OCI-LY1 (cell line): ENCODE measurements around the gene ZIC1.

ENCODE experiments used
- H2AFZ ChIP-seq: fragments of 200-600 bp; sonication (generic), shearing (Covaris generic); 2 replicates; pipeline ENCODE4 v1.6.0; 2014; ENCODE audit warnings: antibody characterized with exemption, mild to moderate bottlenecking, low read length
- H3F3A ChIP-seq: fragments of 200-600 bp; sonication (generic), shearing (Covaris generic); 2 replicates; pipeline ENCODE4 v1.6.0; 2014; ENCODE audit warnings: mild to moderate bottlenecking, antibody characterized with exemption, low read length, moderate library complexity; ENCODE audit not compliant: insufficient read depth
- H3K27ac ChIP-seq: fragments of 200-600 bp; sonication (generic); 2 replicates; pipeline ENCODE4 v1.5.1; 2014; ENCODE audit warnings: low read length, mixed run types, mild to moderate bottlenecking, low read depth; ENCODE audit not compliant: poor library complexity, severe bottlenecking
- H3K27me3 ChIP-seq: fragments of 200-600 bp; sonication (generic); 2 replicates; pipeline ENCODE4 v1.6.0; 2014; ENCODE audit warnings: antibody characterized with exemption, mild to moderate bottlenecking, low read length, moderate library complexity; ENCODE audit not compliant: insufficient read depth
- H3K36me3 ChIP-seq: fragments of 200-600 bp; sonication (generic); 2 replicates; pipeline ENCODE4 v1.6.1; 2014; ENCODE audit warnings: mild to moderate bottlenecking, antibody characterized with exemption, low read length, moderate library complexity, mixed read lengths; ENCODE audit not compliant: insufficient read depth
- H3K4me1 ChIP-seq: fragments of 200-600 bp; sonication (generic); 2 replicates; pipeline ENCODE4 v1.5.1; 2014; ENCODE audit warnings: mild to moderate bottlenecking, low read length, moderate library complexity; ENCODE audit not compliant: insufficient read depth, severe bottlenecking
- H3K4me2 ChIP-seq: fragments of 200-600 bp; sonication (generic), shearing (Covaris generic); 2 replicates; pipeline ENCODE4 v1.6.1; 2014; ENCODE audit warnings: low read length
- H3K4me3 ChIP-seq: fragments of 200-600 bp; sonication (generic); 2 replicates; pipeline ENCODE4 v1.5.1; 2014; ENCODE audit warnings: low read length, low read depth, mild to moderate bottlenecking, mixed read lengths; ENCODE audit not compliant: poor library complexity, severe bottlenecking
- H3K79me2 ChIP-seq: fragments of 200-600 bp; shearing (Covaris generic); 2 replicates; pipeline ENCODE4 v1.6.1; 2016; ENCODE audit warnings: mixed run types, low read length, mixed read lengths; ENCODE audit not compliant: insufficient read depth
- H3K9ac ChIP-seq: fragments of 200-600 bp; sonication (generic), shearing (Covaris generic); 2 replicates; pipeline ENCODE4 v1.6.1; 2014; ENCODE audit warnings: mild to moderate bottlenecking, low read length, mixed read lengths
- H3K9me2 ChIP-seq: fragments of 200-600 bp; sonication (generic), shearing (Covaris generic); 2 replicates; pipeline ENCODE4 v1.6.1; 2014; ENCODE audit warnings: low read depth, mild to moderate bottlenecking, low read length, mixed read lengths
- H3K9me3 ChIP-seq: fragments of 200-600 bp; shearing (Covaris generic); 2 replicates; pipeline ENCODE4 v1.6.1; 2014; ENCODE audit warnings: low read length, mixed read lengths
- H4K20me1 ChIP-seq: fragments of 200-600 bp; sonication (generic), shearing (Covaris generic); 2 replicates; pipeline ENCODE4 v1.6.0; 2016; ENCODE audit warnings: mild to moderate bottlenecking, low read length; ENCODE audit not compliant: insufficient read depth
- EZH2 ChIP-seq: fragments of 200-600 bp; sonication (generic), shearing (Covaris generic); IDR thresholded peaks from 2 replicates; pipeline ENCODE4 v1.8.0; 2017; ENCODE audit warnings: borderline replicate concordance, mixed run types, mild to moderate bottlenecking, antibody characterized with exemption, low read length, moderate library complexity, mixed read lengths
- TF ChIP-seq, protein P1 (sequence below): fragments of 200-600 bp; sonication (generic), shearing (Covaris generic); IDR thresholded peaks from 2 replicates; pipeline ENCODE4 v1.5.1; 2017; ENCODE audit warnings: mild to moderate bottlenecking, antibody characterized with exemption, low read length, moderate library complexity, mixed read lengths

The ZIC1 gene

DNA sequence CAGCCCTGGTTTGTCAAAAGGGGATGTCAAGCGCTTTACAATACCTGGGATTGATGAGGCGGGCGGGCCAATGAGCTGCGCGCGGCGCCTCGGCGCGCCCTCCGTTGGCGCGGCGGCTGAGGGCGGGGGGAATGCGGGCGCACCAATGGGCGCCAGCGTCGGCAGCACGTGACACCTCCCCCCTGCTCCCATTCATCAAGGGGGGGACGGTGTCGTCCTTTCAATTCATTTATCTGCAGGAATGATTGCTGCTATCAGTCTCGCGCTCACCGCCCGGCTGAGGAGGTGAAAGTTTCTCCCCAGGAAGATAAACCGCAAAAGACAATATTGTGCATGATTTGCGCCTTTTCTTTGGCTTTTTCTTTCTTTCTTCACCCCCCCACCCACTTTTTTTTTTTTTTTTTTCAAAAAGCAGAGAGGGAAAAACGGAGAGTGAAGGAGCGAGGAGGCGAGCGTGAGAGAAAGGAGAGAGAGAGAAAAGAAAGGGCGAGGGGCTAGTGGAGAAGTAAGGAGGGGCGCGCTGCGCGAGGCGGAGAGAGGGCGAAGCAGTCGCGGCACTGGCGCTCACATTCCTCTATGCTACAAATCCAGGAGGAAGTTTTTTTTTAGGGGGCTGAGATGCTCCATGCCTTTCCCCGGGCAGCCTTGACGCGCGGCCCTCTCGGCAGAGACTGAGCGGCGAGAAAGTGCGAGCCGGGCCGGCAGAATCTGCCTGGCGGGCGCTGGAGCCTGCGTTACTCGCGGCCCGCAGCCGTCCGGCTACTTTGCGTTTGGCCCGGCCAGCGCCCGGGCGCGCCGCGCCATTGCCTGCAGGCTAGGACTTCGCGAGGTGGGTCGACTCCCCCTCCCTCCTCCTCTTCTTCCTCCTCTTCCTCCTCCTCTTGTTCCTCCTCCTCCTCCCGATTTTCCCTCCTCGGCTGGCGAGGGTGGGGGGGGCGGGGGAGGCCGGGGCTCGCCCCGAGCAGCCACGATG lies at the start of gene ZIC1:
ZIC1 (plus strand) TSS at position 223 of the 973 bp plus-strand sequence; CDS start at position 971, 748 bp downstream.
- H3F3A ChIP-seq = no peaks in the 10 kb centered on the region
- no peaks in the 10 kb centered on the region for H3K36me3 ChIP-seq
- no peaks in the 10 kb centered on the region for H3K9me3 ChIP-seq
- no peak within 1 kb of the TSS for H3K27ac ChIP-seq
- no peaks in the 10 kb centered on the region for H3K79me2 ChIP-seq
- H3K27me3 ChIP-seq = no peaks in the 10 kb centered on the region
- H3K4me3 ChIP-seq = no peak within 1 kb of the TSS
- H3K4me2 ChIP-seq = no peak within 1 kb of the TSS
- no peaks in the 10 kb centered on the region for H4K20me1 ChIP-seq
- no peaks in the 10 kb centered on the region for H3K4me1 ChIP-seq
- TF ChIP-seq, protein P1, sequence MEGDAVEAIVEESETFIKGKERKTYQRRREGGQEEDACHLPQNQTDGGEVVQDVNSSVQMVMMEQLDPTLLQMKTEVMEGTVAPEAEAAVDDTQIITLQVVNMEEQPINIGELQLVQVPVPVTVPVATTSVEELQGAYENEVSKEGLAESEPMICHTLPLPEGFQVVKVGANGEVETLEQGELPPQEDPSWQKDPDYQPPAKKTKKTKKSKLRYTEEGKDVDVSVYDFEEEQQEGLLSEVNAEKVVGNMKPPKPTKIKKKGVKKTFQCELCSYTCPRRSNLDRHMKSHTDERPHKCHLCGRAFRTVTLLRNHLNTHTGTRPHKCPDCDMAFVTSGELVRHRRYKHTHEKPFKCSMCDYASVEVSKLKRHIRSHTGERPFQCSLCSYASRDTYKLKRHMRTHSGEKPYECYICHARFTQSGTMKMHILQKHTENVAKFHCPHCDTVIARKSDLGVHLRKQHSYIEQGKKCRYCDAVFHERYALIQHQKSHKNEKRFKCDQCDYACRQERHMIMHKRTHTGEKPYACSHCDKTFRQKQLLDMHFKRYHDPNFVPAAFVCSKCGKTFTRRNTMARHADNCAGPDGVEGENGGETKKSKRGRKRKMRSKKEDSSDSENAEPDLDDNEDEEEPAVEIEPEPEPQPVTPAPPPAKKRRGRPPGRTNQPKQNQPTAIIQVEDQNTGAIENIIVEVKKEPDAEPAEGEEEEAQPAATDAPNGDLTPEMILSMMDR = no peak
- no peak for TF ChIP-seq EZH2
- no peaks in the 10 kb centered on the region for H3K9me2 ChIP-seq
- no peak within 1 kb of the TSS for H2AFZ ChIP-seq
- H3K9ac ChIP-seq = no peak within 1 kb of the TSS

DNA sequence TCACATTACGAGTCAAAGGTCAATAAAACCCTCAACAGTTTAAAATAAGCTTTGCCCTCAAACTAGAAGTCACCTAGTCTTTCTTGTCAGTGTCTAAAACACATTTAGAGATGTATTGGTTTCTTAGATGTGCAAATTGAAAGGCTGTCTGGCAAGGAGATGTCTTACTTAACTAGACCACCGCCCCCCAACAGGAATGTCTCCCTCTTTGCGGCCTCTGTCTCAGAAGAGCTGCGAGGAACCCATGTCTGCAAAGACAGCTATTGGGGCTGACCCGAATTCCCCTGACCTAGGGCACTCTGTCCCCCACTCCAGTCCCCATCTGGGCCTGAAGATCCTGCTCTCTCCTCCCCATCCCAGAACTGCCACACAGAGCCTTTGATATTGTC lies 49.1 kb upstream of the ZIC1 start:
- TF ChIP-seq, protein P1 = no peak
- TF ChIP-seq EZH2 = no peak
- Histone ChIP-seq H4K20me1 (no peaks in the 10 kb centered on the region), H3K9me2 (no peaks in the 10 kb centered on the region), H3K79me2 (no peaks in the 10 kb centered on the region), H3K4me1 (no peaks in the 10 kb centered on the region), H3K9me3 (no peaks in the 10 kb centered on the region), H3K4me2 (no peak overlapping the region), H3K36me3 (no peaks in the 10 kb centered on the region), H3K9ac (no peak overlapping the region), H3K4me3 (no peak overlapping the region), H3F3A (no peaks in the 10 kb centered on the region), H2AFZ (no peak overlapping the region), H3K27me3 (no peaks in the 10 kb centered on the region), H3K27ac (no peak overlapping the region)

- TF ChIP-seq, protein P1 = no peak
- no peak for TF ChIP-seq EZH2
- H3K27me3 ChIP-seq = no peaks in the 10 kb centered on the region
- no peaks in the 10 kb centered on the region for H4K20me1 ChIP-seq
- H3K4me1 ChIP-seq = no peaks in the 10 kb centered on the region
- H3K27ac ChIP-seq = no peak overlapping the region
- H3K4me3 ChIP-seq = no peak overlapping the region
- H3F3A ChIP-seq = no peaks in the 10 kb centered on the region
- no peaks in the 10 kb centered on the region for H3K79me2 ChIP-seq
- H3K36me3 ChIP-seq = no peaks in the 10 kb centered on the region
- H3K9me2 ChIP-seq = no peaks in the 10 kb centered on the region
- H3K4me2 ChIP-seq = no peak overlapping the region
- H2AFZ ChIP-seq = no peak overlapping the region
- no peak overlapping the region for H3K9ac ChIP-seq
- H3K9me3 ChIP-seq = no peaks in the 10 kb centered on the region
Observed at GRCh38 chr3:147360646-147361453, 48.3 kb upstream of the ZIC1 start.
